GM12872 (cell line): ENCODE results near the gene C6orf52.

Experiments used
- CTCF ChIP-seq: IDR thresholded peaks from 3 replicates; pipeline ENCODE4 v1.5.1; 2011; ENCODE audit warnings: low read depth, mild to moderate bottlenecking, low read length, moderate library complexity; ENCODE audit not compliant: insufficient read depth

C6orf52 gene

GRCh38 chr6:10678456-10678855, 16.0 kb downstream of the C6orf52 start:
- TF ChIP-seq CTCF = no peak

- TF ChIP-seq CTCF = no peak
Measured at GRCh38 chr6:10676403-10676802, 18.0 kb downstream of the C6orf52 start.

DNA sequence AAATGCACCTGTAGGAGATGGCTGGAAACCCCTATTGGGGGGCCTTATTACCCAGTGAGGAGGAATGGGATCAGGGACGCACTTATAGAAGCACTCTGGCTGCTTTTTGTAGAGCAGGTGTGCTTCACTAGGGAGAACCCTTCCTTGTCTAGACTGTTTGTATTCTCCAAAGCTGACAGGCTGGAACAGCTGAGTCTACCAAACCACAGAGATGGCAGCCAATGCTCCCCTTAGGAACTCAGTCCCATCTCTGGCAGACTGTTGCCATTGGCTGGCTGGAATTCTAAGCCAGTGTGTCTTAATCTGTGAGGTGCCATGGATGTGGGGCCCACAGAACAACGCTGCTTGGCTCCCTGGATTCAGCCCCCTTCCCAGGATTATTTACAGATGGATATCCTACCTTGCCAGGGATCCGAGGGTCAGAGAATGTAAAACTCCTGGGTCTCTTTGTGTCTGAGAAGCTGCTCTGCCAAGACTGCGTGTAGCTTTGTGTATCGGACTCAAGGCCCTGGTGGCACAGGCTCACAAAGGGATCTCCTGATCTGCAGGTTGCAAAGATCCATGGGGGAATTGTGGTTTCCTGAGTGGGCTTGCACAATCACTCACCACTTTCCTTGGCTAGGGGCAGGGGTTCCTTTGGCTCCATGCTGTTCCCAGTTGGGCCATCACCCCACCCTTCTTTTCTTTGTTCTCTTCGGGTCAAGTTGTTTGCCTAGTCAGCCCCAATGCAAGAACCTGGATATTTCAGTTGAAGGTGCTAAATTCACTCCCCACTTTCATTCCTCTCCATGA, 26.1 kb downstream of the C6orf52 start:
- TF ChIP-seq CTCF = no peak

DNA sequence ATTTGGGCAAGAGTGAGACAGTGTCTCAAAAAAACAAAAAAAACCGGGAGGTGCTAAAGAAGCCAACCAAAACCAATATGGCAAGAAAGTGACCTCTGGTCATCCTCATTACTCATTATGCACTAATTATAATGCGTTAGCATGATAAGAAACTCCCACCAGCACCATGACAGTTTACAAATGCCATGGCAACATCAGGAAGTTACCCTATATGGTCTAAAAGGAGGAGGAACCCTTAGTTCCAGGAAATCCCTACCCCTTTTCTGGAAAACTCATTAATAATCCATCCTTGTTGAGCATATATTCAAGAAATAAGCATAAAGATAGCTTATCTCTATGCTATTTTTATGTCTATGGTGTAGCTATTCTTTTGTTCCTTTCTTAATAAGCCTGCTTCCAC, 31.7 kb downstream of the C6orf52 start:
- TF ChIP-seq CTCF = no peak

GRCh38 chr6:10662207-10662606, 32.2 kb downstream of the C6orf52 start:
- no peak for TF ChIP-seq CTCF

DNA sequence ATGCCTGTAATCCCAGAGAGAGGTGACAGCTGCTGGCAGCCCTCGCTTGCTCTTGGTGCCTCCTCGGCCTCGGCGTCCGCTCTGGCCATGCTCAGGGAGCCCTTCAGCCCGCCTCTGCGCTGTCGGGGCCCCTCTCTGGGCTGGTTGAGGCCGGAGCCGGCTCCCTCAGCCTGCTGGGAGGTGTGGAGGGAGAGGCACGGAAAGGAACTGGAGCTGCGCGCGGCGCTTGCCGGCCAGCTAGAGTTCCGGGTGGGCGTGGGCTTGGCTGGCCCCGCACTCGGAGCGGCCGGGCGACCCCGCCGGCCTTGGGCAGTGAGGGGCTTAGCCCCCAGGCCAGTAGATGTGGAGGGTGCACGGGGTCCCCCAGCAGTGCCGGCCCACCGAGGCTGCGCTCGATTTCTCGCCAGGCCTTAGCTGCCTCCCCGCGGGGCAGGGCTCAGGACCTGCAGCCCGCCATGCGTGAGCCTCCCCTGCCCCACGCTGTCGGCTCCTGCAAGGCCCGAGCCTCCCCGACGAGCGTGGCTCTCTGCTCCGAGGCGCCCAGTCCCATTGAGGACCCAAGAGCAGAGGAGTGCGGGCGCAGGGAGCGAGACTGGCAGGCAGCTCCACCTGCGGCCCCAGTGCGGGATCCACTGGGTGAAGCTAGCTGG, 34.6 kb downstream of the C6orf52 start:
- no peak for TF ChIP-seq CTCF

GRCh38 chr6:10658910-10659698, 35.3 kb downstream of the C6orf52 start:
- TF ChIP-seq CTCF = no peak
